Stimulated activated CD4-positive, alpha-beta T cell treated with anti-CD3 and anti-CD28 coated beads, Interleukin-12 subunit alpha, Interleukin-12 subunit beta, amount 100 ng/mL, for 4 hours (primary cell): Measurements from ENCODE around the gene DNAH8.
"Not testable (repeated sequence)": the region's sequence is repeated elsewhere in the genome, so short reads cannot be mapped to it uniquely, and the experiment has no call there.

ENCODE experiments used
- DNase-seq: peaks from one replicate; pipeline ENCODE4 v3.0.0-alpha.2; 2020

DNAH8 gene

GRCh38 chr6:38750968-38751615, 36.0 kb downstream of the DNAH8 start:
- no peak for DNase-seq

DNA sequence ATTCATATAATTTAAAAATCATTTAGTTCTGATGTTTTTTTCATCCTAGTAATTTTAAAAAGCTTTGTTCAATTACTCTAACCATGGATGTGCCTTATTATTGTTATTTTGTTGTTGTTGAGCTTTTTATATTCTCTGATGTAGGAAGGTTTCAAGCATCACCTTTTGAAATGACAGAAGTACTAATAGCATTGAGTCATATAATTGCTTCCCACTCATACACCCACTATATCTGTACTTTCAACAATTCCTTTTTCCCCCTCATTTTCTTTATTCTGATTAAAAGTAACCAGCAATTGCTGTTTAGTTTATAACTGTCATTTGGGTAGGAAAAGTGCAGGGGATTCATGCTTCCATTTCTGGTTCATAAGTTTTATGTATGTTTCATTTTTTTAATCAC, 38.6 kb downstream of the DNAH8 start:
- no peak for DNase-seq

- DNase-seq, result no peak
Measured at GRCh38 chr6:38755207-38755606, 40.1 kb downstream of the DNAH8 start.

DNA sequence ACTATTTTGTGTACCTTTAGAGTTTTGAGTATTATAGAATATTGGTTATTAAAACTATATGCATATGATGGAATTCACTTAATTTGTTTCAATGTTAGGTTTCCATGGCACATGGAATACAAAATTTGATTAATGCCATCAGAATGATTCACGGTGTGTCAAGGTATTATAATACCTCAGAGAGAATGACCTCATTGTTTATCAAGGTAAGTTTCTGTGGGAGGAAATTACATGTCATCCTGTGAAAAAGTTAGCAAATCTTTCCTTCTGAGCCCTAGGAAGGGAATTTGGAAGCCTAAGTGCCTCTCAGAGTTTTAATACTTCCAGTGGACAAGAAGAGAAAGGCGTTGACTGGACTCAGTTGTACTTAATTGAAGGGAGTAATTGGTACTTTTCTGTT, 40.8 kb downstream of the DNAH8 start:
- DNase-seq, result no peak

DNA sequence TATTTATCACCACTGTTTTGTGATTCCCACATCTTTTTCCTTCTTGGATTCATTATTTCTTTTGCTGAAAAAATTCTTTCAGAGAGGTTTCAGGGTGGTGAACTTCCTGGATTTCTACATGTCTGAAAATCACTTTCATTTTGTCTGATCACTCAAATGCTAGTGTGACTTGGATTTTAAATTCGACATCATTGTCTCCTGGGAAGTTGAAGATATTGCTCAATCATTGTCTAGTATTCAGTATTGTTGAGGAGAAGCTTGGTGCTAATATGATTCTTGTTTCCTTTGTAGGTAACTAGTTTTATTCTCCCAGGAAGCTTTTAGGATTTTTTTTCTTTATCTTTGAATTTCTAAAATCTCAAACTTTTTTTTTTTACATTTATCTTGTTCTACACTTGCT, 45.0 kb downstream of the DNAH8 start:
- no peak for DNase-seq

GRCh38 chr6:38762848-38763247, 47.7 kb downstream of the DNAH8 start:
- no peak for DNase-seq

DNA sequence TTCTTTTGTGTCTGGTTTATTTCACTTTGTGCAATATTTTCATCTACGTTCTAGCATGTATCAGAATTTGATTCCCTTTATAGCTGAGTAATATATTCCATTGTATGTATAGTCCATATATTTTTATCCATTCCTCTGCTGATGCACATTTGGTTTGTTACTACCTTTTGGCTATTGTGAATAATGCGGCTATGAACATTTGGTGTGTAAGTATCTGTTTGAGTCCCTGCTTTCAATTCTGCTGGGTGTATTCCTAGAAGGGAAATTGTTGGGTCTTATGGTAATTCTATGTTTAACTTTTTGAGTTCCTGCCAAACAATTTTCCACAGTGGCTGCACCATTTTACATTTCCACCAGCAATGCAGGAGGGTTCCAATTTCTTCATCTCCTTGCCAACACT, 52.4 kb downstream of the DNAH8 start:
- no peak for DNase-seq

- DNase-seq, result no peak
Measured at GRCh38 chr6:38773338-38773737, 58.2 kb downstream of the DNAH8 start.

DNA sequence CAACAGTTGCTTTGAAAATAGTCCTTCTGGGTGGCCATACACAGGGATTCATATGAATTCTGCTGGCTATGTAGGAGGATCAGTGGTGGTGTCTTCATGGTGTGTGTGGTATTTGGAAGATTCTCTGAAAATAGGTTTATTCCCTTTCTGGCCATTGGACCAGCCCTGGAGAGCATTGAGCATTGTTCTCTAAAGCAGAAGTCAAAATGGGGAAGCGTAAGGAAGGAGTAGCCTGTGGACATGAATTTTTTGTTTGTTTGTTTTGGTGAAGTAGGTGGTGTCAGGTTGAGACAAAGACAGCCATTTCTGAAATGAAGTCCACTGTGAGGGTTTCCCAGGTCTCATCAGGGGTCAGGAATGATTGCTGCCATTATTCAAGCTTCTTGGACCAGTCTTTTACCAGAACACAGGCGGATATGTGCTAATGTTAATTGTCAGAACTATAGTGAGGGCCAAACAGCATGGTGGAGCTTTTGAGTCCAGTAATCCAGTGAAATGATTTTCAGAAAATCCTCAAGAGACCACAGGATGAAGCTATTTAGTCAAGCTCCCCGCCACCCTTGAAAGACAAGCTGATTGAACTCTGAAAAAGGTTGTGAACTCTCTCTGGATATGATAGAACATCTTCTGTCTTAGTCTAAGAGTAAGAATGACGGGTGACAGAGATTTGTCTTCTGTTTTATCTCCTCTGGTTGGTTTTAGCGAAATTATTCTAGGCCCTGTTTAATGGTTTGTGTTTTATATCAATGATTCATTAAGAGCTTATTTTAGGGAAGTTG, 60.0 kb downstream of the DNAH8 start:
- no peak for DNase-seq

- no peak for DNase-seq
Measured at GRCh38 chr6:38775870-38776269, 60.8 kb downstream of the DNAH8 start.

DNA sequence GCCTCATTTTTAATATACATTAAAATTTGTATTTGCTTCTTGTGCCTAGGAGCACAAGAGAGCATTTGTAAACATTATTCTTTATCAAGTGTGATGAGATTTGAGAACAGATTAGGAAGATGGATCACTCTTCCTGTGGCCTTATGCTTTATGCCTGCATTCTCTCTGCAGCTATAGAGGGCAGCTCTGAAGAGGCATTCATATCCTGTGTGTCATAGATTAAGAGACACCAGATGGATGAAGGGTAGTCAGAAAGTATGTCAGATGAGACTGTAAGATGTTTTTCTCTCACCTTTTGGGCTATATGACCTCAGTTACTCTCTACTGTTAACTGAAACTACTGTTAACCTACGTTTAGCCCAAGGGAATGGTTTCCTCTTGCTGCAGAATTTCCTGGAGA, 61.4 kb downstream of the DNAH8 start:
- DNase-seq, result no peak

DNA sequence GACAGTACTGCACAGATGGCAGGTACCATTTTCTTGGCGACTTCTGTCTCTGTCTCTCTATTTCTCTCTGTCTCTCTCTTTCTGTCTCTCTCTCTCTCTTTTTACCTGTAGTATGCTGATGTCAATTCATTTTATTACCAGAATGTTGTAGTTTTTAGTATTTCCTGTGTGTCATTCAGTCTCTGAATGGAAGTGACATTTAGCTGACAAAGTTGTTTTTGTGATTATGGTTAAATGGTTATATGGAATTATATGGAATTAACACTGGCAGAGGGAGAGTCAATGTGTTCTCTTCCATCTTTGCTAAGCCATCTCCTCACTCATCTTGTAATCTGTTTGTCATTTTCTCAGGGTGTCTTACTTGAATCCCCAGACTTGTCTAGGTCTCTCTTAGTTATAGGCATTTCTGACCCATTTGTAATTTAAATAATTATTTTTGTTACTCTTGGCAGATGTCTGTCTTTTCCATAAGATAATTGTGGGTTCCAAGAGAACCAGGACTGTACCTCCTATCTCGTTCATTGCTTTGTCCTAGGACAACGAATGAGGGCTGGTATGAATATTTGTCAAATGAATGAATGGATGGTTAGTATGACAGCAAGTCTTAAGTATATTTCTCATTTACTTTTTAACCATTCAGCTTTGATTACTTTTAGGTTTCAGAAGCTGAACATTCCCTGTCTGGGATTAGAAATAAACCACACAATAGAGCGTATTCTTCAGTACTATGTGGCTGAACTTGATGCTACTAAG, 64.4 kb downstream of the DNAH8 start:
- DNase-seq, result no peak

- no peak for DNase-seq
Measured at GRCh38 chr6:38782616-38783015, 67.5 kb downstream of the DNAH8 start.

GRCh38 chr6:38783443-38784228, 68.5 kb downstream of the DNAH8 start:
- DNase-seq, result no peak

DNA sequence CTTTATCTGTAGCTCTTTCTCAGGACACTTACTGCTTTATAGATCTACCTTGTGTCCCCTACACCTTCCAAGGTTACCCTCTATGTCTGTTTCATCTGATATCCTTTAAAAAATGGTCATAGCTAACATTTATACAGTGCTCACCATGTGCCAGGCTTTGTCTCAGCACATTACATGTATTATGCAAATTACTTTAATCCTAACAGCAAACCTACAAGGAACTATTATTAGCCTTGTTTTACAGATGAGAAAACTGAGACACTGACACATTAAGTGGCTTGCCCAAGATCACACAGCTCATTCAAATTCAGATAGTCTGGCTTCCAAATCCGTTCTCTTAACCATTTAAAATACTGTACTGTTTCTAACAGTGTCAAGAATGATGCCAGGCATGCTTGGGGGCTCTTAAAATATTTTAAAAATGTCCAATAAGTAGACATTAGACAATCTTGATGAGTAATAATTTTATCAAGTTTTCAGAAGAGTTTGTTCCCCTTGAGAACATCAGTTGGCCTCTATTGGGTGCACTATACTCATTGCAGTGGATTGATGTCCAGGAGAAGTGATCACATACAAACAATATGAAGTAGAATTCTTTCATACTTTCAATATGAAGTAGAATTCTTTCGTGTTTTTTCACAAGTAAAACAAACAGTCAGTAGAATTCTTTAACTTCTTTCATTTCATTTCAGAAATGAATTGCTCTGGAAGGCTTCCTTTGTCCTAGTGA, 69.6 kb downstream of the DNAH8 start:
- no peak for DNase-seq

GRCh38 chr6:38786486-38786885, 71.4 kb downstream of the DNAH8 start:
- DNase-seq, result no peak

GRCh38 chr6:38789256-38789655, 74.1 kb downstream of the DNAH8 start:
- no peak for DNase-seq

DNA sequence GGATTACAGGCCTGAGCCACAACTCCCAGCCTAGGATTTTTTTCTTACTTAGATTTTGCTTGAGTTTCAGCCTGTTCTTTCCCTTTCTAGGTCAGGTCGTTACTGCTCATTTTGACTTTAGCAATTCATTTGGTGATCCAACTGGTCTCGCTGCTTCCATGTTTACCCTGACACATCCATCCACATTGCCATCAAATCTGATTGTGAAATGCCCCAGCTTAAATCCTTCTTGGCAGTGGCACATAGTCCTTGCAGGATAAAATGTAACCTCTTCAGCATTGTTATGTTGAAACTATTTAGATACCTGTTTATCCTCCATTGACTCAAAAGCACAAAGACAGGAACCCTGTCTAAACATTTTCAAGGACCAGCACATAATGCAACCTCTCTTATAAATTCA, 77.2 kb downstream of the DNAH8 start:
- DNase-seq, result no peak

DNA sequence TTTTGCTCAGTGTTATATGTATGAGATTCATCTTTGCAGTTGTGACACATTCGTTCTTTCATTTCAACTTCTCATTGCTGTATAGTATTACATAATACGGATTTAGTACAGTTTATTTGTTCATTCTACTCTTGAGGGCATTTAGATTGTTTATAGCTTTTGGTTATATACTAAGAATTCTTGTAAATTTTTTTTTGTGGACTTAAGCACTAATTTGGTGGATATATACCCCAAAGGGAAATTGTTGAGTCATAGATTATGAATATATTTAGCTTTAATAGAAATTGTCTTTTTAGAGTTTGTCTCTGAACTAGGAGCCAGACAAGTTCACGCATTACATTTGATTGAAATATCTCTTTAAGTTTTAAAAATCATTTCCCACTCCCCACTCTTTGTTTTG, 79.6 kb downstream of the DNAH8 start:
- no peak for DNase-seq

GRCh38 chr6:38796006-38796405, 80.9 kb downstream of the DNAH8 start:
- DNase-seq, result no peak

- DNase-seq, result not testable (repeated sequence)
Measured at GRCh38 chr6:38796437-38796836, 81.3 kb downstream of the DNAH8 start.

- no peak for DNase-seq
Measured at GRCh38 chr6:38796850-38797249, 81.7 kb downstream of the DNAH8 start.

DNA sequence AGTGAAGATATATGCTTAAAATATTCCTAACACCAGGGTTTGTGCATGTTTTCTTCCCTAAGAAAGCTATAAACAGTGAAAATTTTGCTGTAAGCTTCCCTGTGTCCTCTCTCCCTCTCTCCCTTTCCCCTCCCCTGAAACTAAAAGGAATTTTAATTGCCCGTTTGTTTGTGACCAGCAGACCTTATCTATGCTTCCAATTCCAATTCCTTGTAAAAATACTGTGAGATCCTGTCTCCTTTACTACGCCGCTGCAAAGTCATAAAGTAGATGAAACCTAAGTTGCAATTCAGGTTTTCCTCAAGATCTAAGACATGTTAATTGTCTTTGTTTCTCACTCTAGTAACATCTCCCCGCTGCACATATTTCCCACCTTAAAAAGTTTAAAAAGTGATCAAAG, 82.3 kb downstream of the DNAH8 start:
- no peak for DNase-seq
